GM12875 (cell line): Measurements from ENCODE around the gene DNAH17.

Experiments
- H3K4me3 ChIP-seq: one replicate; pipeline ENCODE4 v1.5.1; 2011; ENCODE audit warnings: low read depth, low read length, control low read depth
- TF ChIP-seq, protein P1 (sequence below): IDR thresholded peaks from 2 replicates; pipeline ENCODE4 v1.5.1; 2011; ENCODE audit warnings: low read depth, mild to moderate bottlenecking, control low read depth, inconsistent platforms, low read length, moderate library complexity, borderline replicate concordance; ENCODE audit not compliant: insufficient read depth

DNAH17 gene

DNA sequence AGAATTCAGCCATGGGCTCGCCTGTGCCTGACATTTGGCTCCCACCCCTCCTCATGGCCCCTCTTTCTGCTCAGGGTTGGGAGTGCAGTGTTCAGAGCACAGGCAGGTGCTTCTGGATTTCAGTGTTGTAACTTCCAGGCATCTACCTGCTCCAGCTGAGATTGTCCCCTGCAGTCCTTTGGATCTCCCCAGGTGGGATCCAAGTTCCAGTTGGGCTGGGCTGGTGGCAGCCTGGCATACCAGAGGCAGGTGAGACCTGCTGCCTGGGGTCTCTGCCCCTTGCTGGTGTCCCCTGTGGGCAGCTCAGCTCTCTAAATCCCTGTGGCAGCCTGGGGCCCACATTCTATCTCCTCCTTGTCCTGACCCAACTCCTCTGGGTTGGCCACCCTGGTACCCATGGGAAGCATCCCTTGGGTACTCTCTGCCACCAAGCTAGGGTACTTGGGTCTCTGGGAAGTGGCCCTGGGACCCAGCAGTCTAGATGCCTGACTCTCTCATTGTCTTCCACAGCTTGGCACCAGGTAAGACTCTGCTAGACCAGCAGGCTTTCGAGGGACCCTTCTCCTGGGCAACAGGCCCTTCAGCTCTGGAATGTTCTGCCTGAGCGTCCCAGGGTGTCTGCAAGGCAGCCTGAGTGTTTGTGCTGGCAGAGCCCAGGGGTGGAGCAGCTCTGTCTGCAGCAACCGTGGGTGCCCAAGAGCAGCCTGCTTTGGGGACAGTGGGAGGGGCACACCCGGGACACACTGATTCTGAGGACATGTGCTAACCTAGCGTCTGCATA lies 42.5 kb downstream of the DNAH17 start:
- TF ChIP-seq, protein P1, sequence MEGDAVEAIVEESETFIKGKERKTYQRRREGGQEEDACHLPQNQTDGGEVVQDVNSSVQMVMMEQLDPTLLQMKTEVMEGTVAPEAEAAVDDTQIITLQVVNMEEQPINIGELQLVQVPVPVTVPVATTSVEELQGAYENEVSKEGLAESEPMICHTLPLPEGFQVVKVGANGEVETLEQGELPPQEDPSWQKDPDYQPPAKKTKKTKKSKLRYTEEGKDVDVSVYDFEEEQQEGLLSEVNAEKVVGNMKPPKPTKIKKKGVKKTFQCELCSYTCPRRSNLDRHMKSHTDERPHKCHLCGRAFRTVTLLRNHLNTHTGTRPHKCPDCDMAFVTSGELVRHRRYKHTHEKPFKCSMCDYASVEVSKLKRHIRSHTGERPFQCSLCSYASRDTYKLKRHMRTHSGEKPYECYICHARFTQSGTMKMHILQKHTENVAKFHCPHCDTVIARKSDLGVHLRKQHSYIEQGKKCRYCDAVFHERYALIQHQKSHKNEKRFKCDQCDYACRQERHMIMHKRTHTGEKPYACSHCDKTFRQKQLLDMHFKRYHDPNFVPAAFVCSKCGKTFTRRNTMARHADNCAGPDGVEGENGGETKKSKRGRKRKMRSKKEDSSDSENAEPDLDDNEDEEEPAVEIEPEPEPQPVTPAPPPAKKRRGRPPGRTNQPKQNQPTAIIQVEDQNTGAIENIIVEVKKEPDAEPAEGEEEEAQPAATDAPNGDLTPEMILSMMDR: no peak
- no peak overlapping the region for H3K4me3 ChIP-seq

DNA sequence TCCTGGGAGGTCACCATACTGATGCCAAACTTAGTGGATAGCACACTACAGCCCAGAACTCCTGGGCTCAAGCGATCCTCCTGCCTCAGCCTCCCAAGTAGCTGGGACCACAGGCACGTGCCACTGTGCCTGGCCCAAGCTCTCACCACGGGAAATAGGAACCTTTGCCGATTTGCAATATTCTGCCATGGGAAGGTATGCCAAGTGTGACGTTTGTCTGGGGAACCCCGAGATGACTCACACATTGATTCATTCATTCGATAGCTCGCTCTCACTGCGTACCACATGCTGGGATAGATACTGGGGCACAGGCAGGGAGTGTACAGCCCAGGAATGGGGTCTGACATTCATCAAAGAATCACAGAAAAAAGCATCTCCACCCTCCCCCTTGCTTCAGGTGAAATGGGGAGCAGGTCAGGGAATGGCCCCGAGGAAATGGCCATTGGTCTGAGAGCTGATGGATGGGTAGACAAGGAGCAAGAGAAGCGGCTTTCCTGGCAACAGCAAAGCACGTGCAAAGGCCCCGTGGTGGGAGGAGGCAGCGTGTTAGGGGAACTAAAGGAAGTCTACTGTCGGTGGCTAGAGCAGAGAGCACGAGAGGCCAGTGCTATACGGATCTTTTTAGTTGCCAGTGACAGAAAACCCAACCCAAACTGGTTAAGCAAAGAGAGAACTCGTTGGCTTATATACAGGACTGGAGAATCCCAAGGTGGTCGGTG lies 44.1 kb downstream of the DNAH17 start:
- TF ChIP-seq, protein P1: no peak
- H3K4me3 ChIP-seq: no peak overlapping the region

DNA sequence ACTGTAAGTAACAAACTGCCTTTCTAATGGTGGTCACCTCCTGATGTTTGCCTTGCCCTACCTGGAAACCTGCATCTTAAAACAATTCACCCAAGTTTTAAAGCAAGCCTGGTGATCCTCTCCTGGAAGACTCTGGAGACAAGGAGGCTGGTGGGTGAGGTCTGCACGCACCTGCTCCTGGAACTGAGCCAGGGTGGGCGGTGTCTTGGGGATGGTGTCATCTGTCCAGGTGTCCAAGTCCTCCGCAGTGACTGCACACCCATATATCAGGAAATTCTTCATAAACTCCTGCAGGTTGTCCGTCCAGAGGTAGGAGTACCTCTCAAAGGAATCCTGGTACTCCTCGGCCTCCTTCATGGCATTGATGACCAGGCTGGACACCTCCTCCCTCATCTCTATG lies 44.9 kb downstream of the DNAH17 start:
- TF ChIP-seq, protein P1: no peak
- no peak overlapping the region for H3K4me3 ChIP-seq

DNA sequence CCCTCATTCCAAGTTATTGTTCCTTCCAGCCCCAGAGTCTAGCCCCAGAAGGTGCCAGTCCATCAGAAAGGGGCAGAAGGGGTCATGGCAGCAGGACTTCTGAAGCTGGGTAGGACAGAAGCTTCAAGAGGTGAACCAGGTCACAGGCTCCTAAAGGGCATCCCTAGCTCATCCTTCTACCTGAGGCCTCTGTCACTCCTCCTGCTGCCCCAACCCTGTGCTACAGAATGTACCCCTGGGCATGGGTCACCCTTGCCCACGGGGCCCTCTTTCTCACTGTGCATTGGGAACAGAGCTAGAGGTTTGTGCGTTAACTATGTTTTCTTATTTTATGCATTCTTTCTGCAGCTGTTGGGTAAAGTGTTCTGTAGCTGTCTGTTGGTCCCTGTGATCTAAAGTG lies 46.5 kb downstream of the DNAH17 start:
- H3K4me3 ChIP-seq: no peak overlapping the region
- TF ChIP-seq, protein P1: no peak

DNA sequence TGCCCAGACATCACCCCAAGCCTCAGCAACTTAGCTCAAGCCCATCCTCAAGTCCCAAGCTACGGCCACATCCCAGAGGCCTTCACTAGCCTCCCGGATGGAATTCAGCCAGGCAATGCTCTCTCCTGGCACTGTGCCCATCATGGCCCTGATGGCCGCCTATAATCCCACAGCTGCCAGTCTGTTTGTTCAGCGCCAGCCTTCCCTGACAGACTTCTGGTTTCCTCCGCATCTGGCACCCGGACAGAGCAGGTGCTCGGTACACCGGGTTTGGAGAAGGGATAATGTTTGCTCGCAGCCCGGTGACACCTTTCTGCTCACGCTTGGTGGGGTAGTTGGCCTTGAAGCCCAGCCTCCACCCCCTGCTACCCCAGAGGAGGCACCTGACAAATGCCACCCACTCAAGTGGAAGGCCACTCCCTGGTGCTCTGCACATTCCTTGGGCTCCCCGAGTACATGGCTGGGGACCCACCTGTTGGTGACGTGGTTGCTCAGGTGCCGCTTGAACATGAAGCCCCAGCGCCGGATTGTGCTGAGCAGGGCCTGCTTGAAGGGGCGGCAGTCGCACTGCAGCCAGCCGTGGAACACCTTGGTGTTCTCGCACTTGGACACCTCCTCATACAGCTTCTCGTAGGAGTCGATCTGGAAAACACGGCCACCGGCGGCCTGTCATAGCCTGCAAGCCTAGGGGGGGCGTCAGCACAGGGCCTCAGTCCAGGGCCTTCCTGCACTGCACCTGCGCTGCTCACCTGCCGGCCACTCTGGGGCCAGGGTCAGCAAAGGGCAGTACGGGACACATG lies 47.1 kb downstream of the DNAH17 start:
- H3K4me3 ChIP-seq: no peak overlapping the region
- TF ChIP-seq, protein P1: no peak

DNA sequence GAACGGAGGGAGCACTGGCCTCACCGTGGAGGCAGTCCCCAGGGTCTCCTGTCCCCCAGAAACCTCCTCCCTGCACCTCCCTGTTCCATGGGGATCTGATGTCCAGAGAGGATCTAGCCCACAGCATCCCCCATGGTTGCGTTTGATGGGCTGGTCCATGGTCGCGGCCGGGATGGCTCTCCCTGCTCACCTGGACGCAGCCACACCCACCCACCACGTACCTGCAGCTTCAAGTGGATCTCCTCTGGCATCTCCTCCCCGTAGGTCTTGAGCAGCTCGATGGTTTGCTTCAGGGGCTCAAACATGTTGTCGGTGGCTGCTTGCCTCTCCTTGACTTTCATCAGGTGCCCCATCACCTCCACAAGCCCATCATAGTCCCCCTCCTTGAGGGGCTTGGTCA lies 47.9 kb downstream of the DNAH17 start:
- TF ChIP-seq, protein P1: no peak

DNA sequence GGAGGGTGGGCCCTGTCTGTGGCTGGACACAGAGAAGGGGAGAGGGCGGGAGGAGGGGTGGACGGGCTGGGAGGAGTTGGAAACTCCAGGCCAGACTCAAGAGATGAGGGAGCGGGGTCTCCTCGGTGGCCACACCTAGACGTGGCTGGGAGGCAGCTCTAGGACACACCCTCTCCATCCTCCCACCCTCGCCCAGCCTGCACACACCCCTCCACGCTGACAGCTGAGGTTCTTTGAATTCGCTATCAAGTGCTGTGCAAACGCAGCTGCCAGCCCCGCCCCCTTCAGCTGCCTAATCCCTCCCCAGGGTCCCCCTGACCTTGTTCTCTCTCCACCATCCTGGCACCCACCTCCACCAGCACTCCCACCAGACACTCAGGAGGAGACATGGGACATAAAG lies 48.7 kb downstream of the DNAH17 start:
- H3K4me3 ChIP-seq: no peak overlapping the region
- TF ChIP-seq, protein P1: no peak

More for the DNA sequence above, 47.9 kb downstream of the DNAH17 start:
- H3K4me3 ChIP-seq: no peak overlapping the region
